GM21619 (cell line): ENCODE measurements around the gene SH2D3C.
A peak's percentile ranks its signal among the peaks of the same experiment; 100 is the strongest.

ENCODE experiments used
- ATAC-seq: cut with Tn5 transposase; IDR thresholded peaks from one replicate; pipeline ENCODE4 v1.9.1; 2021; ENCODE audit not compliant: unreplicated experiment

SH2D3C gene

GRCh38 chr9:127722055-127722745 lies 56.3 kb downstream of the SH2D3C start:
- ATAC-seq, result no peak

DNA sequence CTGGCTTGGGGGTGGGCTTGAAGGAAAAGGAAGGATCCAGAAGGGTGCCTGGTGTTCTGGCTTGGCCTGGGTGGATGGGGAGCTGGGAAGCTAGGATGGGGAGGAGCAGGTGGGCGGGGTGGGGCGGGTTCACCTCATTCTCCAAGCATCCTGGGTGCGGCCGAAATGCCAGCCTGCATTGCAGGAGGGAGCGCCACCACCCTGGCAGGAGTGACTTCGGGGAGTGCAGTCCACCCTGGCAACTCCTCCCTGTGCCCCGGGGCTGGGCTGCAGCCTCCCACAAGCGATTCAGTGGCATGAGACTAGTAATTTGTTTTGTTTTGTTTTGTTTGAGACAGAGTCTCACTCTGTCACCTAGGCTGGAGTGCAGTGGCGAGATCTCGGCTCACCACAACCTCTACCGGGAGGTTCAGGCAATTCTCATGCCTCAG lies 57.1 kb downstream of the SH2D3C start:
- no peak for ATAC-seq

DNA sequence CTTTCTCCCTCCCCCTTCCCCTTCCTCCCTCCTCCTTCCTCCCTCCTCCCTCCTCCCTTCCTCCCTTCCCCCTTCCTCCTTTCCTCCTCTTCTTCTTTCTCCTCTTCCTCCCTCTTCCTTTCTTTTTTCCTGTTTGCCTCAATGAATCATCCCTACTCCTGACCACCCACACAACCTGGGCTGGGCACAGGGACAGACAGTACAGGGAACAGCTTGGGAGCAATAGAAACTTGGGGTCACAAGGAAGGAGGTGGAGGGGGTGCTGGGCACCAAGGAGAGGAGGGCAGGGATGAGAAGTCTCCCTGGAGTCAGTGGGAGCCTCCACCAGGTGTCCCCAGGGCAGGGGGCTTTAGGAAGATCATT lies 57.6 kb downstream of the SH2D3C start:
- ATAC-seq, result no peak

GRCh38 chr9:127720031-127720864 lies 58.2 kb downstream of the SH2D3C start:
- no peak for ATAC-seq

GRCh38 chr9:127717766-127718165 lies 60.7 kb downstream of the SH2D3C start:
- no peak for ATAC-seq

DNA sequence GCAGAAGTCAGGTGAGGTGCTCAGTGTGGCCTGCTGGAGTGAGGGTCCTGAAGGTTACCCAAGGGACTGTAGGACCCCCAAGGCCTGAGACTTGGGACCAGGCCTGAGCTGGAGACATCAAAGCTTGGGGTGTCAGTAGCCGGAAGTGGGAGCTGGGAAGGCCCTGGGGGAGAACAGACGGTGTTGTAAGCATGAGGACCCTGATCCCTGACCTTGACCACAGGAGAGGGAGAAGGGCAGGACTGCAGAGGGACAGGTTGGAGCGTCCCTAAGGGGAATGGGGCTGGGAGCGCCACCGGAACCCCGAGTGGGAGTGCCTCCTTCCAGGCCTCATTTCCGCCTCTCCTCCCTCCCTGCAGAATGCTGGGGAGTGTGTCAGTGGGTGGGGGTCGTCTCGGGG lies 62.1 kb downstream of the SH2D3C start:
- no peak for ATAC-seq

- ATAC-seq, result peak; percentile 93
Measured at GRCh38 chr9:127715470-127716337, 62.8 kb downstream of the SH2D3C start, which contains the start of the genes PTRH1 and TTC16. TSS of gene PTRH1 (minus strand) at chr9:127715663. CDS start at chr9:127715639, 24 bp downstream. TSS of gene TTC16 (plus strand) at chr9:127716079. CDS start at chr9:127716146, 67 bp downstream.

DNA sequence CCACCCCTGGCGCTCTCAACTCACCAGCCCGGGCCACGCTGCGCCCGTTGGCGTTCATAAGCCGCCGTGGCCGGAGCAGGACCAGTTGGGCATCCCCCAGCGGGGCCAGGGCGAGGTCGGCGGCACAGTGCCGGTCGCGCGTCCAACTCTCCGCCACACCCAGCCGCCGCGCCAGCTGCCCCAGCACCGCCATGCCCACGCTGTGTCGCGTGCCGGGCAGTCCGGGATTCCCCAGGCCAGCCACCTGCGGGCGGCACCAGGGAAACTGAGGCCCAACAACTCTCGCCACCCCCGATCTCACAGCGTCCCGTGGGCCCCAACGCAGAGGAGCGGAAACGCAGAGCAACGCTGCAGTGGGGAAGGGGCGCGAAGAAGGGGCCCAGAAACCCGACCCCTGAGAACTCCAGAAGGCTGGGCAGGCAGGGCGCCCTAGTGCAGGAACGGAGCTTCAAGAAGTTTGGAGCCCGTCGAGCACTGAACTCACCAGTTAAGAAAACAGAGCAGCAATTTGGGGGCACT lies 63.5 kb downstream of the SH2D3C start:
- ATAC-seq, result peak; percentile 6

DNA sequence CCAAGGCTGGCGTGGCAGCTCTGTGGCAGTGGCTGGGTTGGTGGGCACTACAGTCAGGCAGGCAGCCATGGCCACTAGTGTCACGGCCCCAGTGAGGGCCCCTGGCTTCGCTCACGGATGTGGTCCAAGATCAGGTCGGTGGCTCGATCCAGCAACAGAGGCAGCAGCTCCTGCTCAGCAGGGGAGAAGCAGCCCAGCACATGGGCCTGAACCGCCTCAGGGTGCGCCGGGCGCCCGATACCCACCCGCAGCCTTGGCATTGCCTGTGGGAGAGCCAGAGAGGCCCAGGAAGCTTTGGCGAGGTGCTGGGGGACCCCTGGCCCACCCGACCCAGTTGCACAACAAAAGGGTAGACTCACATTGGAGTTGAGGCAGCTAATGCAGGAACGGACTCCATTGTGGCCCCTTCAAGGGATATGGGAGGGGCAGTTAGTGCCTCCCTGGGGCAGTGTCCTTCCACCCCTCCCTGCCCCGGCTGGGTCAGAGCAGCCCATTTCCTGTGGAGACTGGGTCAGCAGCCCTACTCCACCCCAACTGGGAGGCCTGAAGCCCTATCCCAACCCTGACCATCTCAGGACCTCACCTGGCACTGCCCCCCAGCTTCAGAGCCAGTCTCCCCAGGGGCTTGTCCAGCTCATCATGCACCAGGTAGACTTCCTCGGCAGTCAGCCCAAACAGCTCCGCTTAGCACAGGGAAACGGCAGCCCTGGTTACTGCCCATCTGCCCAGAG lies 64.3 kb downstream of the SH2D3C start:
- no peak for ATAC-seq

DNA sequence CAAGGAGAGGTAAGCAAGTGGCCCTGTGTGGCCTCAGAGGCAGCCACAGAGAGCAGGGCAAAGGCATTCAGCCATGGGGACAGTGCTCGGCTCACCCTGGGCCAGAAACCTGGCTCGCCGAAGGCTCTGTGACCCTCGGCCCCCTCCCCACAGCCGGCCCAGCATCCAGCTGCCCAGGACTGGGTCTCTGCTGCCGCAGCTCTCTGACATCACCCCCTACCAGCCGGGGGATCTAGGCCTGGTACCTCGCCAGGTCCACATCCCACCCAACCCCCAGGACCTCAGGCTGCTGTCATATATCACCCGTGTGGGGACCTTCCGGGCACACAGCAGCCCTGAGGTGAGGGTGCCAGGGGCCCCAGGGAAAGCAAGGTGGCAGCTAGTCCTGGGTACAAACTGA lies 65.6 kb downstream of the SH2D3C start:
- ATAC-seq, result no peak

DNA sequence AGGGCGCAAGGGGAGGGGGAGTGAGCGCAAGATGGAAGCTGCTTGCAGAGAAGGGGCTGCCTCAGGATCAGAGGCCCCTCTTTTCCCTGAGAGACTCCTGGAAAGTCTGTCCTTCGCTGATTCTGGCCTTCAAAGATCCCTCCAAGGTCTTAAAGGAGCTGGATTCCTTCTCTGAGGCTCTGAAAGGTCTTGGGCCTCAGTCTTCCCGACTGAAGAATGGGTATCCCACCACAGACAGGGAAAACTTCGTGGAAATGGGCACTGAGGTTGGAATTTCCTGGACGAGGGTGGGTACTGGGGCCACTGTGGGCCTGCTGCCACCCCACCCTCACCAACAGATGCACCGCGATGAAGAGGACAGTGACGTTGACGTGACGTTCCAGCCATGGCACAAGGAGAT lies 66.1 kb downstream of the SH2D3C start:
- ATAC-seq, result no peak

DNA sequence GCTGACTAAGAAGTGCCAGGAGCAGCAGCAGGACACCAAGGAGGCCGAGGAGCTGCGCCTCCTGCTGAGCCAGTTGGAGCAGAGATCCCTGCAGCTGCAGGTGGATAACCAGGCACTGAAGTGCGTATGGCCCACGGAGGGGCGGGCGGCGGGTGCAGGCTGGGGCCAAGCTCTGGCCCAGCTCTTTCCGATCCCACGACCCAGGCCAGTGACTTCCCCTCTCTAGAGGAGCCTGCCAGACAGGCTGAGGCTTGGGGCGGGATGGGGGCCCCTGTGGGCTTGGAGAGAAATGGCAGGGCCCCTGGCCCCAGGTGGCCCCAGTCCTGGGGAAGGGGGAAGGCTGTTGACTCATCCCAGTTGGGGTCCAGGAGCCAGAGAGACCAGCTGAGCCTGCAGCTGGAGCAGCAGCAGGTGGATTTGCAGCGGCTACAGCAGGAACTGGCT lies 66.6 kb downstream of the SH2D3C start:
- no peak for ATAC-seq

- no peak for ATAC-seq
Measured at GRCh38 chr9:127711226-127711701, 67.2 kb downstream of the SH2D3C start.

DNA sequence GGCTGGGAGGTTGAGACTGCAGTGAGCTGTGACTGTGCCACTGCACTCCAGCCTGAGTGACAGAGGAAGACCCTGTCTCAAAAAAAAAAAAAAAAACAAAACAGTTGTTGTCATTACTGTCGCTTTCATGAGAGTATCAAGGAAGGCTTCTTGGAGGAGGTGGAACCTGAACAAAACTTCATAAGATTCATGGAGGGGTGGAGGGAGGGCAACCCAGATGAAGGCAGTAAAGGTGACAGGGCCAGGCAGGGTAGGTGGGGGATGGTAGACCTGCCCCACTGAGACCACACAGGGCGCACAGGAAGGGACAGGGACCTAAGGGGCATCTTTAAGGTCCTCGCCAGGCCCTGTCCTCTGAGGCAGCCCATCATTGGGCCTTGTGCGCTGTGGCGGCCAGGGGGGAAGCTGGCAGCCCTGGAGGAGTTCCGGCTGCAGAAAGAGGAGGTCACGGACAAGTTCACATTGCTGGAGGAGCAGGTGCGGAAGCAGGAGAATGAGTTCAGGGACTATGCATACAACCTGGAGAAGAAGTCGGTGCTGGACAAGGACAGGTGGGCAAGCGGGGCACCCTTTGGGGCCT lies 68.2 kb downstream of the SH2D3C start:
- no peak for ATAC-seq

GRCh38 chr9:127708952-127709587 lies 69.4 kb downstream of the SH2D3C start:
- no peak for ATAC-seq

DNA sequence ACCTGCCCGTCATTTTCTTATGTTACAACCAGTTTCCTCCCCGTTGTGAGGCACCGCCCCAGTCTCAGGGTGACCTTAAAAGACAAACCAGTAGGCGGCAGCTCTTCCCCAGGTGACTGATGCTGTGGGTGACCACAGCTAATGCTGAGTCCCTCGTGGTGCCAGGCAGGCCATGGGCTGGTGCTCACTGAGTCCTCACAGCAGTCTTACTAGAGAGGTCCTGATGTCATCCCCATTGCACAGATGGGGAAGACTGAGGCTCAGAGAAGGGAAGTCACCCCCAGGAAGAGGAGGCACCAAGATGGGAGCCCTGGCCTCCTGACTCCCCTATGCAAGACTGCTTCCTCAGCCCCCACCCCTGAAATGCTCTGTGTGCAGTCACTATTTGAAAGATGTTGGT lies 70.7 kb downstream of the SH2D3C start:
- ATAC-seq, result no peak

DNA sequence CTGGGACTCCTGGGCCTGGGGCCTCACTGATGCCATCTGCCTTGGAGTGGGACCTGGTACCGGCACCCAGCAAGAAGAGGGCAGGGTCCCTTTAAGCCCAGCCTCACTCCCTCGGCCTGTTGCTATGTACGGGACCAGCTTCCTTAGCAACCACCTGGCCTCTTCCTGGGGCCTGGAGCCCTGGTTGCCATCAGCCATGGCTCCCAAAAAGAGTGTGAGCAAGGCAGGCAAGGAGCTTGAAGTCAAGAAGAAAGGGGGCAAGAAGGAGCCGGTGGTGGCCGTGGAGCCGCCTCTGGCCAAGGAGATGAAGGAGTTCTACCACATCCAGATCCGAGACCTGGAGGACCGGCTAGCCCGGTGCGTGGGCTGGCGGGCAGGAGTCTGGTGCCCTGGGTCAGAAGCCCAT lies 71.6 kb downstream of the SH2D3C start, which contains the start of gene CFAP157:
CFAP157 (plus strand) TSS at position 153 of the 406 bp plus-strand sequence; CDS start at position 197, 44 bp downstream.
- ATAC-seq, result no peak

DNA sequence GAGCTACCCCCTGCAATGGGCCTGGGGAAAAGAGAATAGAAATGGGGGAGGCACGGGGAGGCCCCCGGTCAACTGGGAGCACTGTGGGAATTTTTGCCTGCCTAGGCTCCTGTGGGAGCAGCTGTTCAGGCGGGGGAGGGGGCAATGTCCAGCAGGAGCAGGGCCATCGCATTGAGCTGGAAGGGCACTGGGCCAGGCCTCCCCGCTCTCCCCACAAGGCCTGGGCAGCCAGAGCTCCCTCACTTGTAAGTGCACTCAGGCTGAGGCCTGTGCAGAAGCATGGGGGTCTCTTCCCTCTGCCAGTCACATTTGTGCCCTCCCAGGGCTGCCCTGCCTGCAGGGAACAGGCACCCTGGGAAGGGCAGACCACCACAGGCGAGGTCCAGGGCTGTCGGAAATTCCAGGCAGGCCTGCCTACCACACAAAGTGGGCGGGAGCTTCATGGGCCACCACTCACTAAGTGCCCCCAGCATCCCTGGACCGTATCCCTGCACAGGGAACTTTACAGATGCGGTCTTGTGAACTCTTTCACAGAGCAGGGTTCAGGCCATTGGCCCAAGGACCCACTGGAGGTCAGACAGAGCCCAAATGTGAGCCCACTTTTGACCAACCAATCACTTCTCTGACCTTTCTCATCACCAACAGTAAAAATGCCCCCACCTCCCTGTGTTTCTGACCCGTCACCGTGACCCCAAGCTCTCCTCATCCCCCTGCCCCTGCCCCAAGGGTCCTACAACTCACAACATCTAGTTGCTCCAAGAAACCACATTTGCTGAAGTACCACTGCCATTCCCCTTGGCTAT lies 72.7 kb downstream of the SH2D3C start:
- no peak for ATAC-seq
